ENCODE results near the gene ITGBL1.
A peak's percentile ranks its signal among the peaks of the same experiment; 100 is the strongest.

The ITGBL1 gene

DNA sequence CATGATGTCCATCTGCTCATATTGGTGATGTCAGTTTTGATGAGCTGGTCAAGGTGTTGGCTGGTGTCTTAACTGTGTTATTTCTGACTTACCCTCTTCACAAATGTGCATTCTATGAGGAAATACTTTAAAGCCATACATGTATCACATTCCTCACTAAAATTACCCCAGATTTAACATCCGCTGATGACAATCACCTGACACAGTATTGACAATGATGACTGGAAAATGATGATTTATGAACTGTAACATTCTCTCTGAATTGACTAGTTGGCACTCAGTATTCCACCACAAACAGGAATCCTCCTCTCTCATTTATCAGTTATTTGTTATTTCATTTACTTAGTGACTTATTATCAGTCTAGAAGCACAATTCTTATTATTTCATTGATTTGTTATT lies 117.3 kb downstream of the ITGBL1 start:
- no peak for DNase-seq (ENCODE audit: low spot score)

DNA sequence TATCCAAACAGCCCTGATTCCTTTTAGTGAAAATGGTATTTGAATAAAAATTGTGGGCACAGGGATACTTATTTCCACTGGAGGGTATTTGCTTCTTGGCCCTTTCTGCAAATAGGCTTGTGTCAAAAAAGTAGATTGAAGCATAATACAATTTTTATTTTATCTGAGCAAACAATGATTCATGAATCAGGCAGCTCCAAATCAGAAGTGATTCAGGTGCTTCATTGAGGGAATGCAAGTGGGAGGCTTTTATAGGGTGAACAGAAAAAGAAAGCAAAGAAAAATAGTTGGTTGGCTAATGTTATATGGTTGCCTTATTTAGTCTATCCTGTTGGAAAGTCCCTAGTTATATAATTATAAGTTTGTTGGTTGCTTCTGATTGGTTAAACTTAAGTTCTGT lies 117.9 kb downstream of the ITGBL1 start:
- DNase-seq (ENCODE audit: low spot score), result no peak

DNA sequence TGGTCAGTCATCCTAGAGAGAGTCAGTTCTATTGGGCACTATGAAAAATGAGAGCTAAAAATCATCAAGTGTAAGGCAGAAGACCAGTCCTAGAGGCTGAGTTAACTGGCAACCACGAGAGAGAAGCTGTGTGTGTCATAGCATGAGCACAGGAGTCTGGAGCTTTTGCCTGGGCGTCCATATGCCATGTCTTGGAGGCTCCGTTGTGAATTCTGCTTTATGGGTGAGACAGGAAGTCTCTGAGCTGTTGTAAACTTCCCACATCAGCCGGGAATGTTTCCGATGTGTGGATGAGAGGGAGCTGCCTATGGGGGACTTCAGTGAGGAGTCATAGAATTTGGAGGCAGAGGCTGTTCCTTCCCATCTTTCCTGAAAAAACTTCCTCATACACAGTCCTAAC lies 120.0 kb downstream of the ITGBL1 start:
- DNase-seq (ENCODE audit: low spot score), result no peak

DNA sequence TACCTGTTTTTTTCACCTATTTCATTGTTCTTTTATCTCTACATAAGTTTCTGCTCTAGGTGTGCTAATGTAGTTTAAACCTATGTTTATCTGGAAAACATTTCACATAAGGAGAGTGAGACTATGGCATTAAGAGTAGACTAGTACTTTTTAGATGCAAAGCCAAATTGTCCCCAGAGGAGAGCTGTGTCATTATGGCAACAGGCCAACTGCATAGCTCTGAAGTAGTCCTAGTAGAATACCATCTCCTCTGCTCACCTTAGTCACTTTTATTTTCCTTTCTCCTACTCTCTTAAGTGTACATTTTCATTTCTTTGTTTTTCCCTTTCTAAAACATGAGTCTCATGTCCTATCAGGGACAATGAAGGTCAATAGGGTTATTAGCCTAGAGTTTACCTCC lies 123.1 kb downstream of the ITGBL1 start:
- DNase-seq (ENCODE audit: low spot score), result no peak

DNA sequence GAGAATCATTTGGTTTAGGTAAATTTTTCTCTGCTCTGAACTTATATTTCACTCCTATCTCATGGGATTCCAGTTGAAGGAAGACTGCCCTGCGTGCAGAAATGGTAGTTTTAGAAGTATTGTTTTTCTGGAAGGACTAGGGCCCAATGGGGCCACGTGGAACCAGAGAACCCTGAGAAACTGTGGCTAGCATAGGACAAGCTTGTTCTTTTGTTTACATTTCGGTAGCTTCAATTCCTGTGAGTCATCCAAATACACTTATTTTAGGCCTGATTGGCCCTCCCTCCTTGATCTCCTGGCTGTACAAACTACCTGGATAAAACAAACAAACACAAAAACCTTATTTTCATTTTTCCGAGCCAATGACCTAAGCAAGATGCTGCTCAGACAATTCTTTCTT lies 124.0 kb downstream of the ITGBL1 start:
- DNase-seq (ENCODE audit: low spot score), result no peak

DNA sequence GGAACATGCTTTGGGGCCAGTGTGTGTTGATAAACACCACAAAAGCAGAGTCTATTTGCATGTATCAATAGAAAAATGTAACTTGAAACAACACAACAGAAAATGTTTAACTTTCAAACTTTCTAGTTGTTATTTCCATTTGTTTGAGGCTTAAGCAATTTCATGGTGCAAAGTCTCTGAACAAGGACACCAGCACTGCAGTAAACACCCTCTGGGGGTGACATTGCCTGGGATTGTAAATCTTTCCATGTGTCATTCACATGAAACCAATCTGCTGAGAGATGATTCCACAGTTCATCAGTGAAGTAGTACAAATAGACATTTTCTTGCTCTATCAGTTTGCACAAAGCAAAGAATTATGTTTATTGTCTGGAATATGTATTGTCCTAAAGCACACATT lies 124.5 kb downstream of the ITGBL1 start:
- DNase-seq (ENCODE audit: low spot score), result no peak

DNA sequence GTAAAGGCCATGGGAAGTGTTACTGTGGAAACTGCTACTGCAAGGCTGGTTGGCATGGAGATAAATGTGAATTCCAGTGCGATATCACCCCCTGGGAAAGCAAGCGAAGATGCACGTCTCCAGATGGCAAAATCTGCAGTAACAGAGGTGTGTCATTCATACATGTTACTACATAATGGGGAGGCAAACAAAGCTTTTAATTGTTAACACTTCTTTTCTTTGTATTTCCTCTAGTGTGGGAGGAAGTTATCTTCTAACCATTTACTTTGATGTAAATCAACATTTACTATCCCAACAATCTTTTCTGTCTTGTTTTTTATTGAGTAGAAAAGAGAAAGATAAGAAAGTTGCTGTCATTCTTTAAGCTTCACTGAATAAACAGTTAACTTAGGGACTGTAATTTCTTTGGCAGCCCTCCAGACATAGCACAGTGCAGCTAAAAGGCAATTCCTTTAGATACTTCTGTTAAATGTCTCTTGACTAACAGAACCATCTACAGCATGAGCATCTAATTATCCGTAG lies 126.9 kb downstream of the ITGBL1 start:
- no peak for DNase-seq (ENCODE audit: low spot score)

DNA sequence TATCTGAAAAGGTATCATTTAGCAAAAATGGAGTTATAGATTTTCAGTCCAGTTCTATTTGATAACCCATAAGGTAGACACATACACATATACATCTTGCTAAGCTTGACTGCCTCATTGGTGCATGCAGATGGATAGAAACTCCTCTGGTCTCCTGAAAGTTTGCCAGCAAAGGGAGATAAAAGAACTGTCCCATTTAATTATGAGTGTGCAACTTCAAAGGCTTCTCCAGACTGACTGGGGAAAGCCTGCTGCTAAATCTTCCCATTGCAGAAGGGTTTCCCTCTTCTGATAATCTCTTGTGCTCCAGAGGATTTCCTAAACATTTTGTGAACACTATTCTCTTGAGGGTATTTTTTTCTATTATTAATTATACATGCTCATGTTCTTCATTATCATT lies 131.9 kb downstream of the ITGBL1 start:
- no peak for DNase-seq (ENCODE audit: low spot score)

DNA sequence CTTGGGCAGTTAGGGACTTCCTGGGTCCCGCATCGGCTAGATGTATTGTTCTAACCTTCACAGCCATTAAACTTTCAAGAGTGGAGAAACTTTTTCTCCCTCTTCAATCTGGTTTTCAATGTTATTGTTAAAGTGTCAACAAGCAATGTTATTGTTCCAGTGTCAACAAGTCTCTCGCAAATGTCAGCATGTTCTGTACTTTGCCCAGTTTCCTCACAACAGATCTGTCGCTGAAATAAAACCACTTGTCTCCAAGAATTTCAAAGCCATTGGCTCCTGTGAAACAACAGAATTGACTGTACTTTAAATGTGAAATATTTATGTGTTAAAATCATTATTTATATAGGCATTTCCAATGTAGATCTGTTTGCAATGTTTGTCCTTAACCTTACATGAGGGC lies 138.0 kb downstream of the ITGBL1 start:
- no peak for DNase-seq (ENCODE audit: low spot score)

DNA sequence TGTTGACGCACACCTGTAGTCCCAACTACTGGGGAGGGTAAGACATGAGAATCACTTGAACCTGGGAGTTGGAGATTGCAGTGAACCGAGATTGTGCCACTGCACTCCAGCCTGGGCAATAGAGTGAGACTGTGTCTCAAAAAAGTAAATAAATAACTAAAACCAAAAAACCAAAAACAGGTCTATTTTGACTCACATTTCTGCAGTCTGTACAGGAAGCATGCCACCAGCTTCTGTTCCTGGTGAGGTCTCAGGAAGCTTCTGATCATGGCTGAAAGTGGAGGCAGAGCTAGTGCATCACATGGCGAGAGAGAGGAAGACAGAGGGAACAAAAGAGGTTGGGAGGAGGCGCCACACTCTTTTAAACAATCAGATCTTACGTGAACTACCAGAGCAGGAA lies 142.5 kb downstream of the ITGBL1 start:
- DNase-seq (ENCODE audit: low spot score), result no peak

DNA sequence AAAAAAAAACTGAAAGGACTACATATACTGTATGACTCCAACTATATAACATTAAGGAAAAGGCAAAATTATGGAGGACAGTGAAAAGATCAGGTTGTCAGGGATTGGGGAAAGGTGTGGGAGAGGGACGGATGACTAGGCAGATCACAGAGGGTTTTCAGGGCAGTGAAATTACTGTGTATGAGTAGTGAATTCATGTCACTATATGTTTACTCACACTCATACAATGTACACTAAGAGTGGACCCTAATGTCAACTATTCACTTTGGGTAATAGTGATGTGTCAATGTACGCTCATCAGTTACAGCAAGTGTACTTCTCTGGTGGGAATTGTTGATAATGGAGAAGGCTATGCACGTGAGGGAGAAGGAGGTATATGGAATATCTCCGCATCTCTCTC lies 144.3 kb downstream of the ITGBL1 start:
- no peak for DNase-seq (ENCODE audit: low spot score)

DNA sequence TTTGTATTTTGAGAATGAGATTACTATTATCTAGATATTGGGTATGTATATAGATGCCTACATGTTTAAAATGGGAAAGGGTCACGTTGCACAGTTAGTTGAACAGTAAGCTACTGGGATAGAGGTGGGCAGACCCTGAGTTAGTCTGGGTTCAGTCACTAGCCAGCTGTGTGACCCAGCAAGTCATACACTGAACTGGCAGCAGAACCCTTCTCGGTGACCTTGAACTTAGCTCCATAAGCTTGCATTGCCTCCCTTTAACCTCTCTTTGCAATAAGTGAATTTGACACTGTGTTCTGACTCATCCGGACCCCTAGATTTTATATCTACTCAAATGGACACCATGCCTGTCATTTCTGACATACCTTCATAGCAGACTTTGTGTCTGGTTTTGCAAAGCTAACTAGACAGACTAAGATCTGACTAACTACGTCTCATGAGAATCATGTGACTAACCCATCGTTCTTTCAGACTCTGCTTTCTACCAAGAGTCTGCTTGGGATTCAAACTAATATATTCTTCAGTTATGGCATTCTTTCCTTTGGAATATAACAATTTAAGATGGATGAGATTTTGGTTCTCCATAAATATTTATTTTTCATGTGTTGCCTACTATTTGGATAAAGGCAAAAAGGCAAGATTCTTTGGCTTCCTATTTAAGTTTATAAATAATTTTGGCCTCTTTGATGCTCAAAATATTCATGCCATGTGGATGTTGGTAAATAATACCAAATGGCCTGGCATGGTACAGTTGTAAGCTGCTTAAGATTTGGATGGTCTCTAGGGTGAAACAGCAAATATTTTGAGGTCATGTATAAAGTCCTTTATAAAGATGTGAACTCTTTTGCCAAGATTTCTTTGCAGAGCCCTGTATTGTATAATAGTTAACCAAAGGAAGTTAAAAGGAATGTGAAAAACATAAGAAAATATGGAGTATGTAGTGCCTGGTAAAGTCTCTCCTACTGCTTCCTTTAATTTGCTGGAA lies 159.3 kb downstream of the ITGBL1 start:
- no peak for DNase-seq (ENCODE audit: low spot score)

DNA sequence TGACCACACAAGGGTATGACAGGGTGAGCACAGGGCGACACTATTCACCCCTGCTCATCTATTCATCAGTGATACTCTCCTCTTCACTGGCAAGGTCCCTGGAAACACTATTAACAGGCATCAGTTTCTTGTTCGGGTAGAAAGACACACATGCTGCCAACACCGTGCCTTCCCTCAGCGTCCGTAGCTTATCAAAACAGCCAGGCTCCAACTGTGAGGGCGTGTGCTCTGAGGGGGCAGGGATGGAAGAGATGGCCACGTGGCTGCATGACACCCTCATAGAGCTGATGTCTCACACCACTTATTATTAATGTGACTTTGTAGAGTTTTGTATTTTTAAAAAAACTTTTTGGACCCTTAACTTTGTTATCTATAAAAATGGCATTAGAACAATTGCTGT lies 160.3 kb downstream of the ITGBL1 start:
- DNase-seq (ENCODE audit: low spot score), result no peak

DNA sequence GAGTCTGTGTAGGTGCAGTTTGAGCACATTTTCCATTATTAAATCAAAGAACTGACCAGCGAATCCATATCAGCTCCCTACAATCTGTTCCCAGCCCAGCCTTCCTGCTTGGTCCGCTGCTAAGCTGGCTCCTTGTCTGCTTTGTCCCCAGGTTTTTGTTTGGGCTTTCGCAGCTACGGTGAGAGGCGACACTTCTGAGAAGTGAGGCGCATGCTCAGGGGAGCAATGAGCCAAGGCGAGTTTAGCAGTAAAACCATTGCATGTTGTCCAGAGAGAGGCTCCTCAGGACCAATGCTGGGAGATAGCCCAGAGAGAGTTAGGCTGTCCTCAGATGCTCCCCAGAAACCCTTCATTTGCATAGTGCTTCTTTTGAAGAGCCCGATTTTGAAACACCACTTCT lies 162.0 kb downstream of the ITGBL1 start:
- DNase-seq (ENCODE audit: low spot score), result no peak

DNA sequence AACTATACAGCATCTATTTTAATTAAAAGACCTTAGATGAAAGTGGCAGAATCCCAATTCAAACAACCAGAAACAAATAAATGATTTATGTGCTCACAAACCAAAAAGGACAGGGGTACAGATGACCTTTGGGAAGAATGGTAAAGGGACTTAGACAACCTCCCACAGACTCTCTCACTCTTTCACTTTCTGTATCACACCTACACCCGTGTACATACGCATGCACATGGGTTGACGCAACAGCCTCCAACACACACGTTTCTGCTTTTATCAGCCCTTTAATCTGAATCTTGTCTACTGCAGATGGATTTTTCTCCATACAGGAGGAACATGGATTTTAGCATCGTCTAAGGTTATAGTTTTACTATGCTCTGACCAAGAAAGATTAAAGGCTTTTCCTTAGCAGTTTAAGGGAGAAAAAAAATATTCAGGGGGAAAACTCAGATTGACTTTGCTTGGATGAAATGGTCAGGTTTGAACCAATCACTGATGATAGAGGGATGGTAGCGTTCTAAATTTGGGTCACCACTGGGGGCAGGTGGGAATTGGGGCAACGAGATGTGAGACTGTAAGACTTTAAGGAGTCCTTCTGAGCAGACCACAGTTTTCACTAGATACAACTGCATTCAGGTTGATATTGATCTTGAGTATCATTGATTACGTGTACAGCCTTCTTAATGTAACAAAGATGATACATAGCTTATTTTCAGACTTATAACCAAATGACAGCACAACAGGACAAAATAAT lies 166.1 kb downstream of the ITGBL1 start:
- peak; percentile 6 for DNase-seq (ENCODE audit: low spot score)

DNA sequence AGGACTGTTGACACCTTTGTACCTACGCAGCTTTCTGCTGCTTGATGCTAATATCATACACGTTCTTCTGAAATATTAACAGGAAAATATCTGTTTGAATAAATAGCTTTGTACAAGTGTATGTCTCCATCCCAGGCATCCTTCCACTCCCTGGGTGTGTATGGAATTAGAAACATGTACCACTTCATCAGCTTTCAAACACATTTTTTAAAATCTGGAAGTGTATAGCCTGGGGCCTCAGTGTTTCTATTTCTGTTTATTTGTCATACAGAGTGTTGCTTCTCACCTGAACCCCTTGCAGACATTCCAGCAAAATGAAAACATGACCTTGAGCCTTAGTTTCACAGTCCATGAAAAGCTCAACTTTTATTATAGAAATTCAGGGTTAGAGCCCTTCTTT lies 168.6 kb downstream of the ITGBL1 start:
- DNase-seq (ENCODE audit: low spot score), result no peak

DNA sequence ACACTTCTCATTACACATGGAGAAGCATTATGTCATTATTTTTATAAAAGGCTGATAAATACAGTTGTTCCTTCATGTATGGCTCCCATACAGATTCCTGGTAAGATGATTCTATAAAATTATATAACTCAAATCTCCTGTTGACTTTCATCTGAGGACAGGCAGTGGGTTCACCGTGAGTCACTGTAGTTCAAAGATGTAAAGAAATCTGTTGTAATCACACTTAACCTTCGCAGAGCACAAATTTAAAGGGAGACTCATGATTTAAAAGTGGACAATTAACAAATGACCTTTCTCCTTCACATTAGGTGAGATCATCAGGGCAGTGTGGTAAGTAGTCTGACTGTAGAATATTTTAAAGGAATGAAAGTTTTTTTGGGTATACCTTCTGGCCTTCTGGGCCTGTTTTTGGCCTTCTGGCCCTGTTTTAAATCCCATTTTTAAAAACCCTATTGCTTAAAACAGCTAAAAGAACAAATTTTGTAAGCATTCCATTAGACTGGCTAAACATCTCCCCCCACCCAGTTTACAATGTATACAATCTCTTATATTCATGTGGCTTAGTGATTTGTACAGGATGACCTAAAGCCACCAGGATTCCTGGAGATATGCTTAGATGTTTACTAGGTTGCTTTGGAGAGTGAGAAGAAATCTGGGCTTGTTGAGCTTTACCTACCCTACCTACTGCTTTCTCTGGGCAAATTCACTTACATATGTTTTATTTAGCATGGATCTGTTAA lies 171.2 kb downstream of the ITGBL1 start:
- no peak for DNase-seq (ENCODE audit: low spot score)

DNA sequence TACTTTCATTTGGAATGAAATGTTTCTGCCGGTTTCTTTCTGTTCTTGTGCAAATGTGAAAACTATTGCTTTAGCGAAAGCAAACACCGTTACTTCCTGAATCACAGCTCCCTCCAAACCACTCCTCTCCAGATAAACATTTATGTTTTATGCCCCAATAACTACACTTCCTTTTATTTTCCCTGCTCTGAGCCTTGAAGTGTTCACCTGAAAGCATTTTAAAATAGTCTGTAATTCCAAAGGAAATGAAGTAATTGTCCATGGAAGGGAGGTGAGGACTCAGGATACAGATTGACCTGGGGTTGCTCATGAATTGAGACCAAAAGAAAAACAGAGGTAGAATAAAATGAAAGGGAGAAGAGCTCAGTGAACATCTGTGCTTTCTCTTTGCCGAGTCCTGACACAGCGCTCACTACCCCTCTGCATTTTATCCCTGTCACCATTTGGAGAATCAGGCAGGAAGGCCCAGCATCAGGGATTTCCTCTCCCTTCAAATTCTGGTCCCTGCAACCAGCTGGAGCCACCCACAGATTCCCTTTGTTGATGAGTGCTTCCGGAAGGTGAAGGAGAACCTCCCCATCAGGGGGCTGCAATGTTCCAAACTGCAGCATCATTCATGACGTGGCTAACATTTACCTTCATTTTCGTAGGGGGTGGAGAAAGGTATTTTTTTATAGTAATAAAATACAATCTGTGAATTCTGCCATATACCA lies 171.9 kb downstream of the ITGBL1 start:
- DNase-seq (ENCODE audit: low spot score), result no peak

DNA sequence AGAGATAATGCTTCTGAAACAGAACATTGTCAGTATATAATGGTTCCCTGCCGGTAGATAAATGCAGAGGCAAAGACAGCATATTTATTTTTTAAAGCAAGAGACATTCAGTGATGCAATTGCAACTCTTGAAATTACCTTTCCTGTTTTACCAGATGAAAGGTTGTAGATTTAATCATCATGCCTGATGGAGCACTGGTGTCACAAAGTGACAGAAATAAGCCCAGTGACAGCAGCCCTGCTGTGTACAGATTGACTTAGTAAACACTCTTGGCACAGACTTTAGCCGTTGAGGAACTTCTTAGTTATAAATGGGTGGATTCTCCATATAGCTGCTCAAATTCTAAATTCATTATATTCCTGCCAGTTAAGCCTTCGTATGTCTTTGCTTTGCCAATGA lies 172.5 kb downstream of the ITGBL1 start:
- DNase-seq (ENCODE audit: low spot score), result no peak

DNA sequence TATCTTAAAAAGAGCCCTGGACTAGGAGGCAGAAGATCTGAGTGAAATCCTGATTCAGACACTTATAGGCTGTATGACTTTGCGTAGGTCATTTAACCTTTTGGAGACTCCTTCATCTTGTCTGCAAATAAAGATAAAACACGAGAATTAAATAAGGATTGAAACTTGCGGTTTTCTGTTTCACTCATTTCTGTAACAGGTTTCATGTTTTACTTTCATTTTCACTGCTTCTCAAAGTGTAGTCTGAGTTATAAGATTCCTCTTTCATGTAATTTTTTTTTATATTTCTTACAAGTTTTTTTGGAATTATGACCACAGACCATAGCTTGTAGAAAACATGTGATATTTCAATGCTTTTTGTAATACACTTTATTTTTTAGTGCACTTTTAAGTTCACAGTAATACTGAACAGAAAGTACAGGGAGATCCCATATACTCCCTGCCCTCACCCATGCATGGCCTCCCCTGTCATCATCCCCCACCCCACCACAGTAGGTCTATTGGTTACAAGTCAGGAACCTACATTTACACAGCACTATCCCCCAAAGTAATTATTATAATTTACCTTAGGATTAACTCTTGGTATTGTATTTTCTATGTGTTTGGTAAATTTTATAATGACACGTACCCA lies 174.6 kb downstream of the ITGBL1 start:
- DNase-seq (ENCODE audit: low spot score), result peak; percentile 17

DNA sequence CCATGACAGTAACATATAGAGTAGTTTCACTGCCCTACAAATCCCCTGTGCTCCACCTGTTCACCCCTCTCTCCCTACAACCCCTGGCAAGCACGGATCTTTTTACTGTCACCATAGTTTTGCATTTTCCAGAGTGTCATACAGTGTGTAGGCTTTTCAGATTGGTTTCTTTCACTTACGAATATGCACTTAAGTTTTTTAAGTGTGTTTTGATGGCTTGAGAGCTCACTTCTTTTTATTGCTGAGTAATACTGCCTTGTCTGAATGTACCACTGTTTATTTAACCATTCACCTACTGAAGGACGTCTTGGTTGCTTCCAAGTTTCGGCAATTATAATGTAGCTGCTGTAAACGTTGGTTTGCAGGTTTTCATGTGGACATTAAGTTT lies 175.1 kb downstream of the ITGBL1 start:
- no peak for DNase-seq (ENCODE audit: low spot score)

Data from CD4-positive, alpha-beta T cell treated with Interleukin-6 at 100 ng/mL for 8 hours (primary cell).